Measurements from ENCODE around the gene ABCD1.

ABCD1 gene

GRCh38 chrX:153688071-153688470 is 36.6 kb upstream of the ABCD1 start:
- Histone ChIP-seq H3K4ac (ENCODE audit: low read depth, low read length) (no peak overlapping the region), H3K27ac (ENCODE audit: low read depth, low read length) (no peak overlapping the region), H2AFZ (ENCODE audit: insufficient read depth, low read length, poor library complexity) (no peak overlapping the region), H4K8ac (ENCODE audit: low read depth, low read length) (no peak overlapping the region), H2BK5ac (ENCODE audit: low read depth, low read length, poor library complexity) (no peak overlapping the region), H3K4me1 (ENCODE audit: control insufficient read depth in 1 of 2, insufficient read depth in 2 of 2, low read length in 2 of 2) (peaks cover 12 to 17% of the 10 kb centered on the region in 2 experiments), H2AK5ac (ENCODE audit: low read length) (no peak overlapping the region), H4K12ac (ENCODE audit: low read depth, low read length) (no peak overlapping the region), H3K36me3 (ENCODE audit: control insufficient read depth in 1 of 2, insufficient read depth in 2 of 2, low read length in 2 of 2) (peaks cover 0 to 5% of the 10 kb centered on the region in 2 experiments), H2BK12ac (ENCODE audit: low read length) (no peak overlapping the region), H3K27me3 (ENCODE audit: insufficient read depth, low read length) (no peaks in the 10 kb centered on the region), H3K4me3 (ENCODE audit: low read depth, low read length) (no peak overlapping the region), H3K14ac (ENCODE audit: low read length) (no peak overlapping the region), H3K9ac (ENCODE audit: low read length) (no peak overlapping the region), H3K79me1 (ENCODE audit: low read length) (peaks cover 3% of the 10 kb centered on the region), H3K4me2 (ENCODE audit: low read length) (peak overlapping the region; percentile 39), H4K91ac (ENCODE audit: low read depth, low read length) (no peak overlapping the region), H3K18ac (ENCODE audit: low read length) (no peak overlapping the region), H3K9me3 (ENCODE audit: insufficient read depth, low read depth, low read length) (peaks cover 2% of the 10 kb centered on the region), H3K23ac (ENCODE audit: low read length) (no peak overlapping the region), H3K79me2 (ENCODE audit: control insufficient read depth, insufficient read depth, low read length, poor library complexity) (no peaks in the 10 kb centered on the region), H2BK120ac (ENCODE audit: insufficient read depth, low read length, poor library complexity) (no peak overlapping the region)
- no peak for DNase-seq
- WGBS (ENCODE audit: extremely low coverage, insufficient coverage, insufficient read length): no CpG with 5 or more reads among the region's 69 CpGs

GRCh38 chrX:153688506-153688905 is 36.1 kb upstream of the ABCD1 start:
- H3K4ac ChIP-seq (ENCODE audit: low read depth, low read length): no peak overlapping the region
- H3K4me1 ChIP-seq (ENCODE audit: control insufficient read depth in 1 of 2, insufficient read depth in 2 of 2, low read length in 2 of 2): peaks cover 12 to 17% of the 10 kb centered on the region in 2 experiments
- H2AFZ ChIP-seq (ENCODE audit: insufficient read depth, low read length, poor library complexity): no peak overlapping the region
- no peak overlapping the region for H3K9ac ChIP-seq (ENCODE audit: low read length)
- peaks cover 0 to 6% of the 10 kb centered on the region in 2 experiments for H3K36me3 ChIP-seq (ENCODE audit: control insufficient read depth in 1 of 2, insufficient read depth in 2 of 2, low read length in 2 of 2)
- H3K14ac ChIP-seq (ENCODE audit: low read length): no peak overlapping the region
- H3K79me2 ChIP-seq (ENCODE audit: control insufficient read depth, insufficient read depth, low read length, poor library complexity): no peaks in the 10 kb centered on the region
- H4K12ac ChIP-seq (ENCODE audit: low read depth, low read length): no peak overlapping the region
- DNase-seq: no peak
- no peak overlapping the region for H2BK120ac ChIP-seq (ENCODE audit: insufficient read depth, low read length, poor library complexity)
- no peak overlapping the region for H3K27ac ChIP-seq (ENCODE audit: low read depth, low read length)
- no peak overlapping the region for H3K18ac ChIP-seq (ENCODE audit: low read length)
- H3K79me1 ChIP-seq (ENCODE audit: low read length): peaks cover 3% of the 10 kb centered on the region
- WGBS (ENCODE audit: extremely low coverage, insufficient coverage, insufficient read length): no CpG with 5 or more reads among the region's 57 CpGs
- no peak overlapping the region for H2BK5ac ChIP-seq (ENCODE audit: low read depth, low read length, poor library complexity)
- H4K91ac ChIP-seq (ENCODE audit: low read depth, low read length): peak overlapping the region; percentile 32
- no peaks in the 10 kb centered on the region for H3K27me3 ChIP-seq (ENCODE audit: insufficient read depth, low read length)
- H4K8ac ChIP-seq (ENCODE audit: low read depth, low read length): no peak overlapping the region
- peak overlapping the region; percentile 68 for H3K4me3 ChIP-seq (ENCODE audit: low read depth, low read length)
- no peak overlapping the region for H2AK5ac ChIP-seq (ENCODE audit: low read length)
- H3K4me2 ChIP-seq (ENCODE audit: low read length): peak overlapping the region; percentile 67
- H3K9me3 ChIP-seq (ENCODE audit: insufficient read depth, low read depth, low read length): peaks cover 2% of the 10 kb centered on the region
- no peak overlapping the region for H2BK12ac ChIP-seq (ENCODE audit: low read length)
- H3K23ac ChIP-seq (ENCODE audit: low read length): no peak overlapping the region

- peak overlapping the region; percentile 37 for H3K14ac ChIP-seq (ENCODE audit: low read length)
- H3K4ac ChIP-seq (ENCODE audit: low read depth, low read length): no peak overlapping the region
- H4K91ac ChIP-seq (ENCODE audit: low read depth, low read length): no peak overlapping the region
- H3K27me3 ChIP-seq (ENCODE audit: insufficient read depth, low read length): no peaks in the 10 kb centered on the region
- H2BK120ac ChIP-seq (ENCODE audit: insufficient read depth, low read length, poor library complexity): no peak overlapping the region
- no peak overlapping the region for H3K9ac ChIP-seq (ENCODE audit: low read length)
- no peak for DNase-seq
- H4K12ac ChIP-seq (ENCODE audit: low read depth, low read length): no peak overlapping the region
- H2AK5ac ChIP-seq (ENCODE audit: low read length): no peak overlapping the region
- H3K79me2 ChIP-seq (ENCODE audit: control insufficient read depth, insufficient read depth, low read length, poor library complexity): no peaks in the 10 kb centered on the region
- H2BK5ac ChIP-seq (ENCODE audit: low read depth, low read length, poor library complexity): no peak overlapping the region
- H3K23ac ChIP-seq (ENCODE audit: low read length): no peak overlapping the region
- no peak overlapping the region for H2AFZ ChIP-seq (ENCODE audit: insufficient read depth, low read length, poor library complexity)
- peak overlapping the region; percentile 59 for H3K4me3 ChIP-seq (ENCODE audit: low read depth, low read length)
- H3K27ac ChIP-seq (ENCODE audit: low read depth, low read length): no peak overlapping the region
- H2BK12ac ChIP-seq (ENCODE audit: low read length): no peak overlapping the region
- H3K4me2 ChIP-seq (ENCODE audit: low read length): peak overlapping the region; percentile 61
- H3K79me1 ChIP-seq (ENCODE audit: low read length): peaks cover 3% of the 10 kb centered on the region
- H3K4me1 ChIP-seq (ENCODE audit: control insufficient read depth in 1 of 2, insufficient read depth in 2 of 2, low read length in 2 of 2): peaks cover 12 to 17% of the 10 kb centered on the region in 2 experiments
- H3K36me3 ChIP-seq (ENCODE audit: control insufficient read depth in 1 of 2, insufficient read depth in 2 of 2, low read length in 2 of 2): peaks cover 0 to 8% of the 10 kb centered on the region in 2 experiments
- peaks cover 2% of the 10 kb centered on the region for H3K9me3 ChIP-seq (ENCODE audit: insufficient read depth, low read depth, low read length)
- no peak overlapping the region for H3K18ac ChIP-seq (ENCODE audit: low read length)
- H4K8ac ChIP-seq (ENCODE audit: low read depth, low read length): no peak overlapping the region
- WGBS (ENCODE audit: extremely low coverage, insufficient coverage, insufficient read length): no CpG with 5 or more reads among the region's 53 CpGs
These were observed 35.6 kb upstream of the ABCD1 start for GRCh38 chrX:153688911-153689590.

- no peaks in the 10 kb centered on the region for H3K27me3 ChIP-seq (ENCODE audit: insufficient read depth, low read length)
- no peak overlapping the region for H3K23ac ChIP-seq (ENCODE audit: low read length)
- no peak overlapping the region for H2AFZ ChIP-seq (ENCODE audit: insufficient read depth, low read length, poor library complexity)
- peak in 1 of 2 donors; percentile 31 for DNase-seq
- peaks cover 2% of the 10 kb centered on the region for H3K9me3 ChIP-seq (ENCODE audit: insufficient read depth, low read depth, low read length)
- H3K79me1 ChIP-seq (ENCODE audit: low read length): peaks cover 3% of the 10 kb centered on the region
- peaks cover under 1 to 11% of the 10 kb centered on the region in 2 experiments for H3K36me3 ChIP-seq (ENCODE audit: control insufficient read depth in 1 of 2, insufficient read depth in 2 of 2, low read length in 2 of 2)
- H4K91ac ChIP-seq (ENCODE audit: low read depth, low read length): no peak overlapping the region
- no peak overlapping the region for H3K18ac ChIP-seq (ENCODE audit: low read length)
- H3K27ac ChIP-seq (ENCODE audit: low read depth, low read length): no peak overlapping the region
- peaks cover 12 to 17% of the 10 kb centered on the region in 2 experiments for H3K4me1 ChIP-seq (ENCODE audit: control insufficient read depth in 1 of 2, insufficient read depth in 2 of 2, low read length in 2 of 2)
- H2AK5ac ChIP-seq (ENCODE audit: low read length): no peak overlapping the region
- H4K8ac ChIP-seq (ENCODE audit: low read depth, low read length): no peak overlapping the region
- H3K79me2 ChIP-seq (ENCODE audit: control insufficient read depth, insufficient read depth, low read length, poor library complexity): no peaks in the 10 kb centered on the region
- H3K4me2 ChIP-seq (ENCODE audit: low read length): no peak overlapping the region
- no CpG with 5 or more reads among the region's 19 CpGs for WGBS (ENCODE audit: extremely low coverage, insufficient coverage, insufficient read length)
- H3K14ac ChIP-seq (ENCODE audit: low read length): no peak overlapping the region
- no peak overlapping the region for H2BK5ac ChIP-seq (ENCODE audit: low read depth, low read length, poor library complexity)
- H3K4me3 ChIP-seq (ENCODE audit: low read depth, low read length): no peak overlapping the region
- H3K4ac ChIP-seq (ENCODE audit: low read depth, low read length): no peak overlapping the region
- H2BK120ac ChIP-seq (ENCODE audit: insufficient read depth, low read length, poor library complexity): no peak overlapping the region
- no peak overlapping the region for H2BK12ac ChIP-seq (ENCODE audit: low read length)
- no peak overlapping the region for H4K12ac ChIP-seq (ENCODE audit: low read depth, low read length)
- no peak overlapping the region for H3K9ac ChIP-seq (ENCODE audit: low read length)
These were observed 34.8 kb upstream of the ABCD1 start for GRCh38 chrX:153689654-153690465.

All from trophoblast cell (in vitro differentiated cells and primary cell).